GM12872 (cell line): ENCODE measurements around the gene SEC23A.

Source experiments
- TF ChIP-seq, protein P1 (sequence below): IDR thresholded peaks from 3 replicates; pipeline ENCODE4 v1.5.1; 2011; ENCODE audit warnings: low read depth, mild to moderate bottlenecking, low read length, moderate library complexity; ENCODE audit not compliant: insufficient read depth

Gene SEC23A

DNA sequence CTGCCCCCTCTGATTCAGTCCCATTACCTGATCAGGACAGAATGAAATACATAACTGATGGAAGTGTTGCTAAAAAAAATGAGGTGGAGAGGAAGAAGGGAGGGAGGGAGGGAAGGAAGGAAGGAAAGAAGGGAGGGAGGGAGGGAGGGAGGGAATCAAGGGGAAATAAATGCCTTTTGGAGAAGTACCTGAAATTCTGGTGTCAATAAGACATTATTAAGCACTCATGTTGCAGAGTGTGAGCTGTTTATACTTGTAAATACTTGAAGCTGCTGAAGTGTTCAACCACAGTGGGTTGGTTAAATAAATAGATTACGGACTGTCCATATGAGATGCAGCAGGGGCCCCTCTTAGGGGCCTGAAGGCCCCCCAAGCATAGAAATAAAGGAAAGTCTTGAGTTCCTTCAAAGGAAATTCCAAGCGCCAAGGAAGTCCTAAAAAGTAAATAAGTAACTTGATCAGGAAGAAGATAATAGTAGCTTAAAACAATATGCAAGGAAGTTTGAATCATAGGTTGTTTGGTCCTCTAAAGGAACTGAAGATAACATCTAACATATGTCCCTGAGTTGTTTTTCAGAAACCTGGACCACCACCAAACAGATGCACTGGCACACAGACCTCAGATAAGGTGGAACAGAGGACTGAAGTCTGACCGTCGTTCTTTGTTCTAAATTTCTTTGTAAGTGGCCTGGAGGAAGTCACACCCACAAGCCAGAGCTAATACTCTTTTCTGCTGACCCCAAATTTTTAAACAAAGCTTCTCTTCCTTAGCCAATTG, 110.8 kb downstream of the SEC23A start:
- TF ChIP-seq, protein P1, sequence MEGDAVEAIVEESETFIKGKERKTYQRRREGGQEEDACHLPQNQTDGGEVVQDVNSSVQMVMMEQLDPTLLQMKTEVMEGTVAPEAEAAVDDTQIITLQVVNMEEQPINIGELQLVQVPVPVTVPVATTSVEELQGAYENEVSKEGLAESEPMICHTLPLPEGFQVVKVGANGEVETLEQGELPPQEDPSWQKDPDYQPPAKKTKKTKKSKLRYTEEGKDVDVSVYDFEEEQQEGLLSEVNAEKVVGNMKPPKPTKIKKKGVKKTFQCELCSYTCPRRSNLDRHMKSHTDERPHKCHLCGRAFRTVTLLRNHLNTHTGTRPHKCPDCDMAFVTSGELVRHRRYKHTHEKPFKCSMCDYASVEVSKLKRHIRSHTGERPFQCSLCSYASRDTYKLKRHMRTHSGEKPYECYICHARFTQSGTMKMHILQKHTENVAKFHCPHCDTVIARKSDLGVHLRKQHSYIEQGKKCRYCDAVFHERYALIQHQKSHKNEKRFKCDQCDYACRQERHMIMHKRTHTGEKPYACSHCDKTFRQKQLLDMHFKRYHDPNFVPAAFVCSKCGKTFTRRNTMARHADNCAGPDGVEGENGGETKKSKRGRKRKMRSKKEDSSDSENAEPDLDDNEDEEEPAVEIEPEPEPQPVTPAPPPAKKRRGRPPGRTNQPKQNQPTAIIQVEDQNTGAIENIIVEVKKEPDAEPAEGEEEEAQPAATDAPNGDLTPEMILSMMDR: no peak

DNA sequence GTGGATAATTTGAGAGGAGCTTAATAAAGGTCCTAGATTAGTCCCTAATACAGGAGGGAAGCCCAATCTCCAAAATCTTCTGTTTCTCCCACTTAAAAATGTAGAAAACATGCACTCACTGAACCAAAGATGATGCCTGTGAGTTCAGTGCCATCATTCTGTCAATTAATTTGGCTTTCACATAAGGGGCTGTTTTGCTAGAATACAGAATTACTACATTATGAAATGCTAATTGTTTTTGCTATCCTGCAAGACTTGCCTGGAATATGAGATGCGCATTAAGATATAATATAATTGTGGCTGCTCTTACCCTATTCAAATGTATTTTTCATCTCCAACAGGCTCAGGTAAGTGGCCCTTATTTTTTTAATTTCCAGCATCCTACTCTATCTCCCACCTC, 111.7 kb downstream of the SEC23A start:
- TF ChIP-seq, protein P1: no peak

DNA sequence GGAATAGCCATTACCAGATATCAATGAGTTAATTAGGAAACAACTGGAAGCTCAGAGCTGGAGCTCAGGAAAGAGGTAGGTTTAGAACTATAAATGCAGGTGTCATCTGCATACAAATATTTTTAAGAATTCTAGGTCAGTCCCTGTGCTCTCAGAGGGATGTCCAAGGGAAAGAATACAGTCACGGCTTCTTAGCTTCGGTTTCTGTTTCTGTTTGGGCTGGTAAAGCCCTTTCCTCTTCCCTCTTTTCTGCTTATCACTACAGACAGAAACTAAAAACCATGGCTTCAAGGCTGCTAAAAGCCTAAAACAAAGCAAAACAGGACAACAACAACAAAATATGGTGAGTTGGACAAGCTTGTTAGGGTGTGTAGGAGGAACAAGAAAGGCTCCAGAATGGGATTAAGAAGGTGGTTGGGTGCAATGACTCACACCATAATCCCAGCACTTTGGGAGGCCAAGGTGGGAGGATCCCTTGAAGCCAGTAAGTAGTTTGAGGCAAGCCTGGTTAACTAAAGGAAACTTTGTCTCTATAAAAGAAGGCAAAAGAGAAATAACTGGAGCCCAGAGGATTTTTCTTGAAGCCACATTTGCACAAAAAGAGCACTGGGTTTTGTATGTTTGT, 113.0 kb downstream of the SEC23A start:
- TF ChIP-seq, protein P1: no peak

DNA sequence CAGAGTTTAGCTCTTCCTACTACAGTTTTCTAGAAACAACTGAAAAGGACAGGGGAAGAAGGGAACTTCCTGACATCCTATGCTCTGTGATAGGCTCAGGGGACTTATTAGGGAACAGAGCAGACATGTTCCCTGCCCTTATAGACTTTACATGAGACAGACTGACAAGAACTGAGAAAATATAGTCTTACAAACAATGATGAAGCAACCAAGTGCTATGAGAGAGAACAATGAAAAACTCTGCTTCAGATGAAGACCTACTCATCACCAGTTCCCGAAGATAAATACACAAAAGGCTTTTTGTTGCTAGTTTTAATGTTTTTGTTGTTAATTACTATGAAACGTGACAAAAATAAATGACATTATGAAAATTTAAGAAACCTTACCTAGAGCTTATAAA, 115.3 kb downstream of the SEC23A start:
- TF ChIP-seq, protein P1: no peak

DNA sequence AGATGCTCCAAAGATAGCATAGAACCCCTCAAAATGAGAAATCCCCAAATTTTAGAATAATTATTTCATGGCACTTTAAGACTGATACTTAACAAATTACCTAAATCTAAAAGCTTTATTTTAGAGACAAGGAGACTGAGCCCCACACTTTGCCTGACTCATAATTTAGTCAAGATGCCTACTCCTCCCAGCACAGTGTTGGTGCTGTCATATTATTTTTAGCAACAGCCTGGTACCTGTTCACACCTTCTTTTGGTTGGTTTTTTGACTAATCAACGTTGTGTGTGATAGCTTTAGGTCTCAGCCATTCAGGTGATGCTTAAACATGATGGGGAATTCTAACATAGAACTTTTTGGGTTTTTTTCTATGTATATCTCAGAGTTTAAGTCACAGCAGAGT, 120.2 kb downstream of the SEC23A start:
- TF ChIP-seq, protein P1: no peak

DNA sequence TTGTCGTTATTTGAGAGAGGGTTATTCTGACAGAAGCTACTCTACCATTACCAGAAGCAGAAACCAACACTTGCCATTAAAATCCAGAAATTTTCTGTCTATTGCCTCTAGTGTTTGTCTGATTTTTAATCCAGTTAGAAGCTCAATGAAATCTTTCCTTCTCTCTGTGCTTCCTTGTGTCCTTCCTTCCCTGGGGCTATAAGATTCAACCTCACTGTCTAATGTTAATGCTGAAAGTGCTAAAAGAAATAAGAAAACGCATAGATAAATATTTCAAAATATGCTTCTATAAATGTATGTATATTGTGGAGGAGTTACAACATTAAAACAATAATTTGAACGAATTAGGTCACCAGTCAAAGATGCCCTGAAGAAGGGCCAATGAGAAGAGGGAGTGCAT, 120.8 kb downstream of the SEC23A start:
- TF ChIP-seq, protein P1: no peak
